ENCODE measurements around the gene GPANK1.

The GPANK1 gene

GRCh38 chr6:31662124-31662723, 2.6 kb downstream of the GPANK1 start:
- no peaks in the 10 kb centered on the region for H3K9me2 ChIP-seq (replicated peaks; ENCODE audit: insufficient read depth, low read length)
- TF ChIP-seq CTCF (IDR thresholded peaks at IDR 0.05; ENCODE audit: insufficient read depth, low read length, poor library complexity, severe bottlenecking) = no peak
- no peaks in the 10 kb centered on the region for H3K27me3 ChIP-seq (ENCODE audit: low read length)
- peak overlapping the region; percentile 81 for H3K4me2 ChIP-seq (ENCODE audit: low read depth, low read length, poor library complexity, severe bottlenecking)
- H3K9me3 ChIP-seq (ENCODE audit: insufficient read depth, low read length) = no peaks in the 10 kb centered on the region
- H3K4me3 ChIP-seq (ENCODE audit: insufficient read depth, low read length, poor library complexity, severe bottlenecking) = no peak overlapping the region
- H3K9ac ChIP-seq (ENCODE audit: low read length) = peak overlapping the region; percentile 82
- H2AFZ ChIP-seq (ENCODE audit: low read depth, low read length, severe bottlenecking) = no peak overlapping the region
- H3K36me3 ChIP-seq (ENCODE audit: low read length) = 0 out of 2 replicates have a peak, but pooled peaks cover 3% of the 10 kb centered on the region
- H3K79me2 ChIP-seq (ENCODE audit: insufficient read depth, low read length) = peaks cover 60% of the 10 kb centered on the region
- no peaks in the 10 kb centered on the region for H4K20me1 ChIP-seq (ENCODE audit: low read depth, low read length)
- peaks cover 28% of the 10 kb centered on the region for H3F3A ChIP-seq (ENCODE audit: insufficient read depth)
- peak overlapping the region; percentile 33 for H3K27ac ChIP-seq (ENCODE audit: low read depth, low read length)

DNA sequence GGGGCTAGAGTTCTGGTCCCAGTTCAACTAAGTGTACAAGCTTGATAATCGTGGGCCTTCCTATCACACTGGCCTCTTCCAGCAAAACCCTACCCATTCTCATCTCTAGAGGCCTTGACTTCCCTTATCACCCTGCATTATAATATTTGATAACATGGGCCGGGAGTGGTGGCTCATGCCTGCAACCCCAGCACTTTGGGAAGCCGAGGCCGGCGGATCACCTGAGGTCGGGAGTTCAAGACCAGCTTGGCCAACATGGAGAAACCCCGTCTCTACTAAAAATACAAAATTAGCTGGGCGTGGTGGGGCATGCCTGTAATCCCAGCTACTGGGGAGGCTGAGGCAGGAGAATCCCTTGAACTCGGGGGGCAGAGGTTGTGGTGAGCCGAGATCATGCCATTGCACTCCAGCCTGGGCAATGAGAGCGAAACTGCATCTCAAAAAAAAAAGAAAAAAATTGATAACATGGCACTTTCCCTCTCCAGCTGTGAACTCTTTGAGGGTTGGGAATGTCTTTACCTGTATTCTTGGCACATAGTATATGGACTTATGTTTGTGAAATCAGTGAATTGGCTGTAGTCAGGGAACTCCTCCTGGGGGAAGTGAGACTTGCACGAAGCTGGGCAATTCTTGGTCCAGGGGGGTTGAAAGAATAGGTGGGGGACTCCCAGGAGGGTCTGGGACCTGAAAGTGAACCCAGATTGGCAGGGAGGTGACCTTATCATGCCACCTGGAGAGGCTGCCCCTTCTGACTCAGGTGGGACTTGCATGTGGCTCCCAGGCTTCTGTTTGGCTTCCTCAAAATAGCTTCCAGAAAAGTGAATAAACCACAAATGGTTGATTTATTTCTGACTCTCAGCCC, 3.3 kb downstream of the GPANK1 start:
- H3K27me3 ChIP-seq (ENCODE audit: low read length) = no peaks in the 10 kb centered on the region
- peak overlapping the region; percentile 76 for H3K9ac ChIP-seq (ENCODE audit: low read length)
- H3K9me3 ChIP-seq (ENCODE audit: insufficient read depth, low read length) = no peaks in the 10 kb centered on the region
- H3K27ac ChIP-seq (ENCODE audit: low read depth, low read length) = peak overlapping the region; percentile 66
- H2AFZ ChIP-seq (ENCODE audit: low read depth, low read length, severe bottlenecking) = no peak overlapping the region
- no peaks in the 10 kb centered on the region for H4K20me1 ChIP-seq (ENCODE audit: low read depth, low read length)
- no peaks in the 10 kb centered on the region for H3K36me3 ChIP-seq (ENCODE audit: low read length)
- TF ChIP-seq CTCF (IDR thresholded peaks at IDR 0.05; ENCODE audit: insufficient read depth, low read length, poor library complexity, severe bottlenecking) = no peak
- TF ChIP-seq EZH2phosphoT487 (conservative IDR thresholded peaks at IDR 0.05; ENCODE audit: low read length) = no peak
- peak overlapping the region; percentile 75 for H3K4me3 ChIP-seq (ENCODE audit: insufficient read depth, low read length, poor library complexity, severe bottlenecking)
- H3K9me2 ChIP-seq (replicated peaks; ENCODE audit: insufficient read depth, low read length) = no peaks in the 10 kb centered on the region
- peaks cover 52% of the 10 kb centered on the region for H3K79me2 ChIP-seq (ENCODE audit: insufficient read depth, low read length)
- peak overlapping the region; percentile 81 for H3K4me2 ChIP-seq (ENCODE audit: low read depth, low read length, poor library complexity, severe bottlenecking)
- H3F3A ChIP-seq (ENCODE audit: insufficient read depth) = peaks cover 28% of the 10 kb centered on the region

DNA sequence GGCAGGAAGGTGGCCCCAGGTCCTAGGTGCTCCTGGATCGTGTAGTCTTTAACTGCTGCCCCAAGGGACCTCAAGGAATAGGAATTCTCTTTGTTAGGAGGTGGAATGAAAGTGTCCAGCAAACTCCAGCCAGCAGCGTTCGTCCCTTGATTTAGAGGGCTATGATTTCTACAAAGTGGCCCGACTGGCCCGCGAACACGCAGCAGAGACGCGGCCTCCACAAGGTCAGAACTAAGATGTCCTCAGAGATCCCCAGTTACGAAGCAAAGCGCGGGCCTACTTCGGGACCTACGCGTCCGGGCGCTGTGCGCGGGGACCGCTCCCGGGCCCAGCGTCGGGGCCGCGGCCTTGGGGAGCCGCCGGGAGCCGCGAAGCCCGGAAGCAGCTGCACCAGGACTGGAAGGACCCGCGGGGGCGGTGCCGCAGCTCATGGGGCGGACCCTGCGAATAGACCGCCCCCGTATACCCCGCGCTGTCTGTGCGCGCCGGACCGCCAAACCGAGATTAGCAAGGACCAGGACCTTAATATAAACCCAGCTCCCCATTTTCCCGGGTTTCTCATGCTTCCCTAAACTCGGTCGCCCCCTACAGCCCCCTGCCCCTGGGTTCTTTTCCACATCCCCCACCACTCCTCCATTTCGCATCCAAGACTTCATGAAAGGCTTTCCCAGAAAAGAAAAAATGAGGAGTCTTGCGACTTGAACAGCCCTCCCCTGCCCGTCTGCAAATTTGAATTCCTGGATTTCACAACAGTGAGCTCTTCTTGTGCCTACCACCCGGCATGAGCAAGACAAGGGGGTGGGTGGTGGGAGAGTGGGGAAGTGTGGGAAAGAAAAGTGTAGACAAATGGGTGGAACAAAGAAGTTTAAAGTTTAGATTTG, 4.2 kb downstream of the GPANK1 start, which contains the start of gene C6orf47:
TSS of gene C6orf47 (minus strand) at position 398 of the 881 bp plus-strand sequence. CDS start 831 bp downstream, outside the sequence.
- H3K9ac ChIP-seq (ENCODE audit: low read length) = peak within 1 kb of the TSS; percentile 76
- peak within 1 kb of the TSS; percentile 22 for H2AFZ ChIP-seq (ENCODE audit: low read depth, low read length, severe bottlenecking)
- no peaks in the 10 kb centered on the region for H3K27me3 ChIP-seq (ENCODE audit: low read length)
- H3K79me2 ChIP-seq (ENCODE audit: insufficient read depth, low read length) = peaks cover 46% of the 10 kb centered on the region
- TF ChIP-seq CTCF (IDR thresholded peaks at IDR 0.05; ENCODE audit: insufficient read depth, low read length, poor library complexity, severe bottlenecking) (no peak), EZH2phosphoT487 (conservative IDR thresholded peaks at IDR 0.05; ENCODE audit: low read length) (no peak)
- no peaks in the 10 kb centered on the region for H4K20me1 ChIP-seq (ENCODE audit: low read depth, low read length)
- peaks cover 27% of the 10 kb centered on the region for H3F3A ChIP-seq (ENCODE audit: insufficient read depth)
- no peaks in the 10 kb centered on the region for H3K9me3 ChIP-seq (ENCODE audit: insufficient read depth, low read length)
- H3K9me2 ChIP-seq (replicated peaks; ENCODE audit: insufficient read depth, low read length) = no peaks in the 10 kb centered on the region
- H3K36me3 ChIP-seq (ENCODE audit: low read length) = no peaks in the 10 kb centered on the region
- H3K27ac ChIP-seq (ENCODE audit: low read depth, low read length) = peak within 1 kb of the TSS; percentile 66
- peak within 1 kb of the TSS; percentile 75 for H3K4me3 ChIP-seq (ENCODE audit: insufficient read depth, low read length, poor library complexity, severe bottlenecking)
- H3K4me2 ChIP-seq (ENCODE audit: low read depth, low read length, poor library complexity, severe bottlenecking) = peak within 1 kb of the TSS; percentile 75
